GM12878 (cell line): ENCODE data around the gene PI16.

Experiments
- BCL3 ChIP-seq: IDR thresholded peaks from 2 replicates; pipeline ENCODE4 v1.6.1; 2011; ENCODE audit warnings: borderline replicate concordance, low read depth, mild to moderate bottlenecking, moderate library complexity, low read length; ENCODE audit not compliant: insufficient read depth, poor library complexity, severe bottlenecking
- CREB1 ChIP-seq: IDR thresholded peaks from 2 replicates; pipeline ENCODE4 v1.6.1; 2012; ENCODE audit warnings: low read depth, mild to moderate bottlenecking, inconsistent platforms
- CREM ChIP-seq: IDR thresholded peaks from 2 replicates; pipeline ENCODE4 v1.6.1; 2014; ENCODE audit warnings: antibody characterized with exemption, low read depth
- EP300 ChIP-seq, 2 experiments: fragments of 150-350 bp in 1 of 2; IDR thresholded peaks; 2 replicates each; pipeline ENCODE4 v1.6.1; 2011 to 2012; ENCODE audit warnings: low read depth in 2 of 2, low read length in 2 of 2, borderline replicate concordance in 1 of 2, improper control_type of control experiment in 1 of 2, inconsistent platforms in 1 of 2; ENCODE audit not compliant: control insufficient read depth in 1 of 2
- MTA3 ChIP-seq: IDR thresholded peaks from 2 replicates; pipeline ENCODE4 v1.6.1; 2012; ENCODE audit warnings: low read length, inconsistent platforms, borderline replicate concordance
- POLR2A ChIP-seq: IDR thresholded peaks from 2 replicates; pipeline ENCODE4 v1.6.1; 2011; ENCODE audit warnings: low read depth, mild to moderate bottlenecking, low read length
- RAD51 ChIP-seq: fragments of 450-650 bp; IDR thresholded peaks from 2 replicates; pipeline ENCODE4 v1.6.1; 2016; ENCODE audit warnings: moderate library complexity, mild to moderate bottlenecking, inconsistent platforms
- RFX5 ChIP-seq: IDR thresholded peaks from 2 replicates; pipeline ENCODE4 v1.6.1; 2011; ENCODE audit warnings: low read depth, low read length, improper control_type of control experiment
- SRF ChIP-seq, 2 experiments: IDR thresholded peaks; 2 replicates each; pipeline ENCODE4 v1.6.1; 2011; ENCODE audit warnings: low read depth in 2 of 2, low read length in 2 of 2, mild to moderate bottlenecking in 1 of 2, moderate library complexity in 1 of 2
- TAF1 ChIP-seq: IDR thresholded peaks from 2 replicates; pipeline ENCODE4 v1.6.1; 2011; ENCODE audit warnings: mild to moderate bottlenecking, low read depth, low read length, borderline replicate concordance
- TF ChIP-seq, protein P1 (sequence below): IDR thresholded peaks from 2 replicates; pipeline ENCODE4 v1.6.1; 2012; ENCODE audit warnings: low read length, inconsistent platforms
- TF ChIP-seq, protein P2 (sequence below), 3 experiments: IDR thresholded peaks in 2 of 3; conservative IDR thresholded peaks in 1 of 3; 2 replicates each; pipeline ENCODE4 v1.5.1; 2011; ENCODE audit warnings: low read depth in 3 of 3, low read length in 3 of 3, mild to moderate bottlenecking in 3 of 3, control low read depth in 2 of 3, moderate library complexity in 2 of 3, inconsistent platforms in 1 of 3, mixed read lengths in 1 of 3; ENCODE audit not compliant: control insufficient read depth in 2 of 3, insufficient read depth in 1 of 3; ENCODE audit errors: extremely low read depth in 1 of 3

DNA sequence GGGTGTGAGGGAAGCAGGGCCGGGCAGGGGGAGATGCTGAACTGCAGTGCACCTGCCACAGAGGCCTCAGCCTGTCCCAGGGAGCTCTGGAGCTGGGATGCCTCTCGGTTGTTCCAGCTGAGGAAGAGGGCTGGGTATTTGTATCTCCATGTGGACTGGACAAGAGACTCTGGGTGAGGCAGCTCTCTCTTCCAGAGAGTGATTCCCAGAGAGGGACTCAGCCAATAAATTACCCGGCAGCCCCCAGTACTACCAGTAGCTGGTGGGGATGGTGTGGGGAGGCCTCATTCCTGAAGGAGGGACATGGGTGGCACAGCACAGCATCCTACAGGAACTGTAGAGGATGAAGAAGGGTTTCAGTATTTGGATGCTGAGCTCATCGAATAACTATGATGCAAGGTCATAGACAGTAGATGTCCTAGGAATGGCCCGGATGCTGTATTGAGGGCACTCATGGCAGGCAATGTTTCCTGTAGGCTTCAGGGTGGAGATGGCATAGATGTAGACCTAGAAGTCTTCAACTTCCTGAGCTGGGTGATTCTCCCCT is 52.3 kb downstream of the PI16 start:
- no peak for TF ChIP-seq CREM
- TF ChIP-seq, protein P1, sequence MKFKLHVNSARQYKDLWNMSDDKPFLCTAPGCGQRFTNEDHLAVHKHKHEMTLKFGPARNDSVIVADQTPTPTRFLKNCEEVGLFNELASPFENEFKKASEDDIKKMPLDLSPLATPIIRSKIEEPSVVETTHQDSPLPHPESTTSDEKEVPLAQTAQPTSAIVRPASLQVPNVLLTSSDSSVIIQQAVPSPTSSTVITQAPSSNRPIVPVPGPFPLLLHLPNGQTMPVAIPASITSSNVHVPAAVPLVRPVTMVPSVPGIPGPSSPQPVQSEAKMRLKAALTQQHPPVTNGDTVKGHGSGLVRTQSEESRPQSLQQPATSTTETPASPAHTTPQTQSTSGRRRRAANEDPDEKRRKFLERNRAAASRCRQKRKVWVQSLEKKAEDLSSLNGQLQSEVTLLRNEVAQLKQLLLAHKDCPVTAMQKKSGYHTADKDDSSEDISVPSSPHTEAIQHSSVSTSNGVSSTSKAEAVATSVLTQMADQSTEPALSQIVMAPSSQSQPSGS: no peak
- no peak for TF ChIP-seq CREB1
- no peak for TF ChIP-seq EP300 (IDR thresholded peaks at IDR 0.05; ENCODE audit: borderline replicate concordance in 1 of 2, control insufficient read depth in 1 of 2, low read depth in 2 of 2, low read length in 2 of 2)
- TF ChIP-seq POLR2A: no peak
- no peak for TF ChIP-seq SRF (IDR thresholded peaks at IDR 0.05; ENCODE audit: low read depth in 2 of 2, low read length in 2 of 2)
- TF ChIP-seq, protein P2, sequence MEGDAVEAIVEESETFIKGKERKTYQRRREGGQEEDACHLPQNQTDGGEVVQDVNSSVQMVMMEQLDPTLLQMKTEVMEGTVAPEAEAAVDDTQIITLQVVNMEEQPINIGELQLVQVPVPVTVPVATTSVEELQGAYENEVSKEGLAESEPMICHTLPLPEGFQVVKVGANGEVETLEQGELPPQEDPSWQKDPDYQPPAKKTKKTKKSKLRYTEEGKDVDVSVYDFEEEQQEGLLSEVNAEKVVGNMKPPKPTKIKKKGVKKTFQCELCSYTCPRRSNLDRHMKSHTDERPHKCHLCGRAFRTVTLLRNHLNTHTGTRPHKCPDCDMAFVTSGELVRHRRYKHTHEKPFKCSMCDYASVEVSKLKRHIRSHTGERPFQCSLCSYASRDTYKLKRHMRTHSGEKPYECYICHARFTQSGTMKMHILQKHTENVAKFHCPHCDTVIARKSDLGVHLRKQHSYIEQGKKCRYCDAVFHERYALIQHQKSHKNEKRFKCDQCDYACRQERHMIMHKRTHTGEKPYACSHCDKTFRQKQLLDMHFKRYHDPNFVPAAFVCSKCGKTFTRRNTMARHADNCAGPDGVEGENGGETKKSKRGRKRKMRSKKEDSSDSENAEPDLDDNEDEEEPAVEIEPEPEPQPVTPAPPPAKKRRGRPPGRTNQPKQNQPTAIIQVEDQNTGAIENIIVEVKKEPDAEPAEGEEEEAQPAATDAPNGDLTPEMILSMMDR (IDR thresholded peaks at IDR 0.05 in 2 of 3, conservative IDR thresholded peaks at IDR 0.05 in 1 of 3; ENCODE audit: control insufficient read depth in 2 of 3, extremely low read depth in 1 of 3, insufficient read depth in 1 of 3, low read depth in 3 of 3, low read length in 3 of 3): no peak
- no peak for TF ChIP-seq BCL3
- no peak for TF ChIP-seq TAF1
- TF ChIP-seq RFX5: no peak
- no peak for TF ChIP-seq RAD51
- TF ChIP-seq MTA3: no peak
